GM19438 (cell line): ENCODE results near the gene HEPH.
"Not testable (repeated sequence)": the region's sequence is repeated elsewhere in the genome, so short reads cannot be mapped to it uniquely, and the experiment has no call there.

Source experiments
- ATAC-seq: cut with Tn5 transposase; IDR thresholded peaks from one replicate; pipeline ENCODE4 v1.9.1; 2021; ENCODE audit warnings: low read depth; ENCODE audit not compliant: unreplicated experiment

HEPH gene, protein sequence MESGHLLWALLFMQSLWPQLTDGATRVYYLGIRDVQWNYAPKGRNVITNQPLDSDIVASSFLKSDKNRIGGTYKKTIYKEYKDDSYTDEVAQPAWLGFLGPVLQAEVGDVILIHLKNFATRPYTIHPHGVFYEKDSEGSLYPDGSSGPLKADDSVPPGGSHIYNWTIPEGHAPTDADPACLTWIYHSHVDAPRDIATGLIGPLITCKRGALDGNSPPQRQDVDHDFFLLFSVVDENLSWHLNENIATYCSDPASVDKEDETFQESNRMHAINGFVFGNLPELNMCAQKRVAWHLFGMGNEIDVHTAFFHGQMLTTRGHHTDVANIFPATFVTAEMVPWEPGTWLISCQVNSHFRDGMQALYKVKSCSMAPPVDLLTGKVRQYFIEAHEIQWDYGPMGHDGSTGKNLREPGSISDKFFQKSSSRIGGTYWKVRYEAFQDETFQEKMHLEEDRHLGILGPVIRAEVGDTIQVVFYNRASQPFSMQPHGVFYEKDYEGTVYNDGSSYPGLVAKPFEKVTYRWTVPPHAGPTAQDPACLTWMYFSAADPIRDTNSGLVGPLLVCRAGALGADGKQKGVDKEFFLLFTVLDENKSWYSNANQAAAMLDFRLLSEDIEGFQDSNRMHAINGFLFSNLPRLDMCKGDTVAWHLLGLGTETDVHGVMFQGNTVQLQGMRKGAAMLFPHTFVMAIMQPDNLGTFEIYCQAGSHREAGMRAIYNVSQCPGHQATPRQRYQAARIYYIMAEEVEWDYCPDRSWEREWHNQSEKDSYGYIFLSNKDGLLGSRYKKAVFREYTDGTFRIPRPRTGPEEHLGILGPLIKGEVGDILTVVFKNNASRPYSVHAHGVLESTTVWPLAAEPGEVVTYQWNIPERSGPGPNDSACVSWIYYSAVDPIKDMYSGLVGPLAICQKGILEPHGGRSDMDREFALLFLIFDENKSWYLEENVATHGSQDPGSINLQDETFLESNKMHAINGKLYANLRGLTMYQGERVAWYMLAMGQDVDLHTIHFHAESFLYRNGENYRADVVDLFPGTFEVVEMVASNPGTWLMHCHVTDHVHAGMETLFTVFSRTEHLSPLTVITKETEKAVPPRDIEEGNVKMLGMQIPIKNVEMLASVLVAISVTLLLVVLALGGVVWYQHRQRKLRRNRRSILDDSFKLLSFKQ

DNA sequence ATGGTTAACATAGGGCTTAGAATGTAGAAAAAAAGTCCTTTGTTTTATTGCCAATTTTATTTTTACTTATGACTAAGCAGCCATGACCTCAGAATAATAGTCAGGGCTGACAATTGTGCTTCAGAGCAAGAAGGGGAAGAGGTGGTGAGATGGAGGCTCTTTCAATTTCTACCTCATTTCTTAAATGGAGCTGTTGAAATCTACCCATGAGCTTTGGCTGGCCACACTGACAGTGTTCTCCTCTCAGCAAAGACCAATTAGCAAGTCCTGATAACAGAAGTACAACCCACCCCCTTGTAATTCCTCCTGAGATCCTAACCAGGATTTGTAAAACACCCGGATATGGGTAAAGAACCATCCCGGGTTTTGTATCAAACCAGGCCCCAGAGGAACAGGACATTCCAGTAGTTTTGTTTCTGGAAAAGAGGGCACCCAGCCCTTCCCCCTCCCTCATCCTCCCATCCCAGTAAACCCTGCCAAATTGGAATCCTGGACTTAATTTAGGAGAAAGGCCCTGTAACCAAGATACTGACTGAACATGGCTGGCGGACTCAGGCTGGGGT is at the start of gene HEPH:
HEPH (plus strand) TSS at position 399 of the 563 bp plus-strand sequence. CDS start 6,324 bp downstream, outside the sequence.
- ATAC-seq = no peak

DNA sequence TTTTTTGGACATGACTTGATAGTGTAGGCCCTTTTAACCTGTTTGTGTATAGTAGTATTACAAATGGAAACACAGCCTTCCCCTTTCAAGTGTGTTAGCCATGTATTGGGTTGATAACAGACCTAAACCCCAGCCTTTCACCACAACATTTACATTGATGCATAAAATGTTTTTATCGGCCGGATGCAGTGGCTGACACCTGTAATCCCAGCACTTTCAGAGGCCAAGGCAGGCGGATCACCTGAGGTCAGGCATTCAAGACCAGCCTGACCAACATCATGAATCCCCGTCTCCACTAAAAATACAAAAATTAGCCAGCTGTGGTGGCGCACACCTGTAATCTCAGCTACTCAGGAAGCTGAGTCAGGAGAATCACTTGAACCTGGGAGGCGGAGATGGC is 45.3 kb upstream of the HEPH start:
- ATAC-seq = not testable (repeated sequence)

DNA sequence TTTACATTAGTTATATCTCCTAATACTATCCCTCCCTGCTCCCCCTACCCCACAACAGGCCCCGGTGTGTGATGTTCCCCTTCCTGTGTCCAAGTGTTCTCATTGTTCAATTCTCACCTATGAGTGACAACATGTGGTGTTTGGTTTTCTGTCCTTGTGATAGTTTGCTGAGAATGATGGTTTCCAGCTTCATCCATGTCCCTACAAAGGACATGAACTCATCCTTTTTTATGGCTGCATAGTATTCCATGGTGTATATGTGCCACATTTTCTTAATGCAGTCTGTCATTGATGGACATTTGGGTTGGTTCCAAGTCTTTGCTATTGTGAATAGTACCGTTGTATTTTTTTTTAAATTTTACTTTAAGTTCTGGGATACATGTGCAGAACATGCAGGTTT is 42.7 kb upstream of the HEPH start:
- not testable (repeated sequence) for ATAC-seq

DNA sequence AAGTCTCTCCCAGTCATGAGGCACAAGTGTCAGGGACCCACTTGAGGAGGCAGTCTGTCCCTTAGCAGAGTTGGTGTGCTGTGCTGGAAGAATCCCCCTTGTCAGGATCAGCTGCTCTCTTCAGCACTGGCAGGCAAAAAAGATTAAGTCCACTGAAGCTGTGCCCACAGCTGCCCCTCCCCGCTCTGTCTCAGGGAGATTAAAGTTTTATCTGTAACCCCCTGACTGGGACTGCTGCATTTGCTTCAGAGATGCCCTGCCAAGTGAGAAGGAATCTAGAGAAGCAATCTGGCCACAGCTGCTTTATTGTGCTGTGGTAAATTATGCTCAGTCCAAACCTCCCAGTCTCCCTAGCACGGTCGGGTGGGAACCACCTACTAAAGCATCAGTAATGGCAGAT is 37.4 kb upstream of the HEPH start:
- ATAC-seq = no peak

DNA sequence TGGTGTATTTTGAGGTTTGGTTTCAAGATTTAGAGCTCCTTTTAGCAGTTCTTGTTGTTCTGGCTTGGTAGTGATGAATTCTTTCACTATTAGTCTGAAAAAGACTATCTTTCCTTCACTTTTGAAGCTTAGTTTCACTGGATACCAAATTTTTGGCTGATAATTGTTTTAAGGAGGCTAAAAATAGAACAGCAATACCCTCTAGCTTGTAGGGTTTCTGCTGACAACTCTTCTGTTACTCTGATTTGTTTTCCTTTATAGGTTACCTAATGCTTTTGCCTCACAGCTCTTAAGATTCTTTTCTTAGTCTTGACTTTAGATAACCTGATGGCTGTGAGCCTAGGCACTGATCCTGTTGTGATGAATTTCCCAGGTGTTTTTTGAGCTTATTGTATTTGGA is 33.6 kb upstream of the HEPH start:
- peak; percentile 64 for ATAC-seq

DNA sequence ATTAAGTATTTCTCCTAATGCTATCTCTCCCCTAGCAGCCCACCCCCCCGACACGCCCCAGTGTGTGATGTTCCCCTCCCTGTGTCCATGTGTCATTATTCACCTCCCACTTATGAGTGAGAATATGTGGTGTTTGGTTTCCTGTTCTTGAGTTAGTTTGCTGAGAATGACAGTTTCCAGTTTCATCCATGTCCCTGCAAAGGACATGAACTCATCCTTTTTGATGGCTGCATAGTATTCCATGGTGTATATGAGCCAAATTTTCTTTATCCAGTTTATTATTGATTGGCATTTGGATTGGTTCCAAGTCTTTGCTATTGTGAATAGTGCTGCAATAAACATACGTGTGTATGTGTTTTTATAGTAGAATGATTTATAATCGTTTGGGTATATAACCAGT is 28.8 kb upstream of the HEPH start:
- not testable (repeated sequence) for ATAC-seq

DNA sequence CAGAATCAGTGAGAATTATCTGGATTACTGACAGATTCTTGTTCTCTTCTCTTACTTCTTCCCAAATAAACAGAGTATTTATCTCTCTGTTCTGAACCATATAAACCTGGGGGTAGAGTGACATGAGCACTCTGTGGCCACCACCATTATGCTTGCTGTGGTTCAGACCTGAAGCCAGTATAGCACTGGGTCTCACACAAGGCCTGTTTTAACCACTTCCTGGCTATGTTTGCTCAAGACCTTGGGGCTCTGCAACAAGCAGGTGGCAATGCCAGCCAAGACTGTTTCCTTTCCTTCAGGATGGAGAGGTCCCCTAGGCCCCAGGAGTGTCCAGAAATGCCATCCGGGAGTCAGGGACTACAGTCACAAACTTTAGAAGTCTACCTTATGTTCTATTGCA is 21.7 kb upstream of the HEPH start:
- no peak for ATAC-seq

DNA sequence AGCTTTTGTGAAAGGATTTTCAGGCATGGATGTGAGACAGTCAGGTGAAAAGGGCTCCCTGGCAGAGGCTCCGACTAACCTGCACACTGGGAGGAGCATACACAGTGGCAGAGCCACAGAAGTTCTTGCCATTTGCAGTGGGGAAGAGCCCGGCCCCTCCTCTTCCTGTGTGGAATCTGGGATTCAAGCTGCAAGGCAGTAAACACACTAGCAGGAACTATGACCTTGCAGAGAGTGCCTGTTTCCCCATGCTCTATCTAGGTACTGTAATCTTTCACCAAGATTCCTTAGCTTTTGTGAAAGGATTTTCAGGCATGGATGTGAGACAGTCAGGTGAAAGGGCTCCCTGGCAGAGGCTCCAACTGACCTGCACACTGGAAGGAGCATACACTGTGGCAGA is 19.8 kb upstream of the HEPH start:
- no peak for ATAC-seq

DNA sequence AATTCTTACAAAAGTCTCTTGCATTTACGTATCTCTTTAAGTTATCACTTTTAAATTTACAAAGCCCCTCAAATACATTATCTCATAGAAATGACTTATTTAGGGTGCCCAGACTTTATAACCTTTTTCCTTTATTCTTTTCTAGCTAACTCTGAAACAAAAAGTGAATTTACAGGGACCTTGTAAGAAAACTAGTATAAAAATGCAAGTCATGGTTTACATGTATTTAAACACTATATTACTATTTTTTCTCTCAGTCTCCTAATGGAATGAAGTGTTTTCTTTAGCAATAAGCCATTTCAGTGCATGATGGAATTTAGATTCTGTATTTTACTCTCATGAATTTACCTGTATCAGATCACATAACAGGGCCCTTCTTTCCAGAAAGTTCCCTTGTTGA is 14.5 kb upstream of the HEPH start:
- ATAC-seq = no peak

DNA sequence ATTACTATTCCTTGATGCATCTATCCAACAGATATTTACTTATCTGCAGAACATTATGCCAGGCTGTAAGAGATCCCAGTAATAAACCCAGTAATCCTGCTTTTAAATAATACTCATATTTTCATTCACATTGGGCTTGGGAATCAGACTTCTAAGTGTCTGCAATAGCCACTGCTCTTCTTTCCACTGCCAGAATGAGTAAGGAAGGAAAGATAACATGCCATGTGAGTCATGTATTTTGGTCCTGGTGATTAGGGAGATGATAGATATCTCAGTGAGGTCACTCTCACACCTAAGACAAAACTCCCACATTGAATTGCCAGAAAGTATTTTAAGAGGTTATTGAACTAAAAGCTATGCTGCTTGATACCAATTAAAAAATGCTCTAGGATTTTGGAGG is 13.9 kb upstream of the HEPH start:
- ATAC-seq = no peak

DNA sequence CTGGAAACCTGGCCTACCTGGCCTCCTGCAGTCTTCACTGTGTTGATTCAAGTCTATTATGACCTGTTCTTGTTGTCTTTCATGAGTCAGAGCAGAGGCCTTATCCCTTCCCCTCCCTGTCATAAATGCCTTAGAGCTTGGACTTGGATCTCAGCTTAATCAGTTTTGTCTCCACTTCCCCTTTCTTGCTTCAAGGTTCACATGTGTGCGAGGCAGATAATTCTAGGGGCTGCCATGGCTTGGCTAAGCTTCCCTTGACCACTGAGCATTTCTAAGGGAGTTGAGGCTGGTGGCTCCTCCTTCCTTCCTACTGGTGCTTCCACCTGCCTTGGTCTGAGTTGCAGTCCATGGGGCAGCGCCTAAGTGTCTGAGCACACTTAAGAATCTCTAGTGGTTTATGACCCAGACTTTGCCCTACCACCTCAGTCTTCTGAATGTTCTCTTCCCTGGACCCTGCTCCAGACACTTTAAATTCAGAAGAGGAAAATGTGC is 1.7 kb upstream of the HEPH start:
- no peak for ATAC-seq

DNA sequence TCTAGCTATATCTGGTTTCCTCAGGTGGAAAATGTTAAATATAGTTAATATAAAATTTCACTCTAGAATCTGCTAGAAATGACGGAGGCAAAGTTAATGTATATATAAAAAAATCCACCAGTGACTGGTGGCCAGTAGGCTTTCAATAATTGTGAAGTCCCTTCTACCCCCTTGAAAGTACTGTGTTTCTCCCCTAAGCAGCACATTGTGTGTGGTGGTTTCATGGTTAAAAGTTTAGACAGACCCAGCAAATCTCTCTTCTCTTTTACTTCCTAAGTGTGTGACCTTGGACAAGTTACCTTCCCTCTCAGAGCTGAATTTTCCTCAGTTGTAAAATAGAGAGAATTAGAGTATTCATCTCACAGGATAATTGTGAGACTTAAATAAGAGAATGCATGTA is 600 bp upstream of the HEPH start:
- no peak for ATAC-seq

DNA sequence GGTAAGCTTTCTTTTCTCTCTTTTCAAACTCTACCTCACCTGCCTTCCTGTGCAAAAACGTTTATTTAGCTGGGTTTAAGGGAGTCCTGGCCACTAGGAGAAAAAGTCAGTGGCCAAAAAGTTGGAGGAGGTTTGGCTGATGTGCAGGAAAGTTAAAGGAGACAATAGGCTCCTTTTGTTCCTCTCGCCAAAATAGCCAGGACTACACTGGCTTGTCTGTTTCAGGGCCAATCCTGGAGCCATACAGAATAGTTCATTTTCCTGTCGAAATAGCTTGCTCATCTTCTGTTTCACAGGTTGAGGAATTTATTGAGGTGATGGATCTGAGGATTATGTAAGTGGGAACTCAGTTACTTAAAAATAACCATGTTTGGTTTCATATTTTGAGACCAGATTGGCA is 423 bp downstream of the HEPH start:
- ATAC-seq = no peak

DNA sequence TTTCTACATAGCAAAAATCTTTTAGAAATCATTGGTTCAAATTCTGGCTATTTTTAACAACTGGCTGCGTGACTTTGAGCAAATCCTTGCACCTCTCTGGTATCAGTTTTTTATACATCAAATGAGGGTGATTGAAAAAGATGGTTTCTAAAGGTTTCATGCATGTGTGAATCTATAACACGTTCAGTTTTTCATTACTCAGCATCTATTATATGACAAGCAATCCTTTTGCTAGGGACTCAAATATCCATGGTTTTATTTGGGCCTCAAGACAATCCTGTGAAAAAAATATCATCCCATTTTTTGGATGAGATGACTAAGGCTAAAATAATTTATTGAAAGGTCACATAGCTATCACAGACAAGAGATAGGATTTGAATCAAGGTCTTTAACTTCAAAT is 884 bp downstream of the HEPH start:
- no peak for ATAC-seq

DNA sequence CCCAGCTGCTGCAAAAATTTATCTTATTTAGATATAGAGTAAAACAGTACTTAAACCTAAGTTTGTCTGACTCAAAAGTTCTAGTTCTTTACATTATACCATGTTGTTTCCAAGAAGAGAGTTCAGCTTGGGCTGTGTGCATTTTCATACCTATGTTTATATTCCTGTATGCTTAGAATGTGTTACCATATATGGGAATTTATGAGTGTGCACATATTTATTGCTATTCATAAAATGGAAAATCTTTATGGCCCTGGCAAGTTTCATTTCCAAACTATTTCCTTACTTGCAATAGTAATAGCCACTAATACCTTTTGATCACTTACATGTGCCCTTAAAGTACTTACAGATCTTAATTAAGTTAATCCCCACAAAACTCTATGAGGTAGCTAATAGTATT is 2.6 kb downstream of the HEPH start:
- ATAC-seq = no peak

DNA sequence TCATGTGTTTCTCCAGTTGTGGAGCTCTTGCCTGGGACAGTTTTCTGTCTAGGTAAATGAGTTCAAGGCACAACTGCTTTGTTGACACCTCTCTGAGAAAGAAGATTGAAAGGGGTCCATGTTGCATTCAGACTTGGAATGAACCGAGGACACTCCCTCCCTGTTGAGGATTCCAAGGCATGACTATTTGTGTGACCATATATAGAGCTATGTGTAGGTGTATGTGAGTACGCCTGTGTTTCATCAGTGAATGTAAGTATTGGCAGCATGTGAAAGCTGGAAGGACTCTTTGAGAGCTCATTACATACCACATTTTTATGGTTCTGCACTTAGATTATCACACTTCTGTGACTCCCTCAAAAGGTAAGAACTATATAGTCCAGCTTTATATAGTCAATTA is 3.4 kb downstream of the HEPH start:
- no peak for ATAC-seq

DNA sequence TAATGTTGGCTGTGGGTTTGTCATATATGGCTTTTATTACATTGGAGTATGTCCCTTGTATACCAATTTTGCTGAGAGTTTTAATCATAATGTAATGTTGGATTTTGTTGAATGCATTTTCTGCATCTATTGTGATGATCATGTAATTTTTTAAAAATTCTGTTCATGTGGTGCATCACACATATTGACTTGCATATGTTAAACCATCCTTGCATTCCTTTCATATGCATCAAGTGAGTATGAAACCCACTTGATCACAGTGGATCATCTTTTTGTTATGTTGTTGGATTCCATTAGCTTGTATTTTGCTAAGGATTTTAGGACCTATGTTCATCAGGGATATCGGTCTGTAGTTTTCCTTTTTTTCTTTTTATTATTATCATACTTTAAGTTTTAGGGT is 12.1 kb downstream of the HEPH start:
- no peak for ATAC-seq

DNA sequence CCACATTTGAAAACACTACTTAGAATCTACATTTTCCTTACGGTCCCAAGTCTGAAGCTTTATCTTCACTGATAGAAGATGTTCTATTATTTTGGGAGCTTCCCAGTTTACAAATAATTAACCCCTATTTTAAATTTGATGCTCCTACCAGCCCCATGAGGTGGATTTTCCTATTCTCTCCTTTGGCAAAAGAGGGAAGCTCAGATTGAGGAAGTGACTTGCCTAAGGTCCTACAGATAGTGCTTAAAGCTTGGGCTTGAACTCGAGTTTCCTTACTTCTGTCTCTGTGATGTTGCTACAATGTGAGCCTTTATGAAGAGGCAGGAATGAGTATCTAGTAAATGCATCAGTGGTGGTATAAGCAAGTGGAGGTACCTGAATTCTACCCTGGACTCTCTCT is 27.5 kb downstream of the HEPH start:
- ATAC-seq = no peak

DNA sequence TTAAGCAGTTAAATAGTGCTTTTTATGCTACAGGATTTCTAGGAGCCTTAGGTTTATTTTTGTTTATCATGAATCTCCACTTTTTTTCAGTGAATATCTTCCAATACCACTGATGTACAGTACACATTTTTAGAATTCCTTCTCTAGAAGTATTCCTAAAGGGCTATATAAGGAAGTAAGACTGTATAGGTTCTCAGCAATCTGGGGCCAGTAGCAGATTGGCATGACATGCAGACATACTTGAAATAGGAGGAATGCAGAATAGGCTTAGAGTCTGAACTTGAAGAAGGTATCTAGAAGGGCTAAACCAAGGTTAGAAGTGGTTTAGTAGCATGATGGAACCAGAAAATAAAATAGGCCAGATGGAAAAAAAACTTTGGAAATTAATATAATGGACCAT is 29.8 kb downstream of the HEPH start:
- no peak for ATAC-seq

DNA sequence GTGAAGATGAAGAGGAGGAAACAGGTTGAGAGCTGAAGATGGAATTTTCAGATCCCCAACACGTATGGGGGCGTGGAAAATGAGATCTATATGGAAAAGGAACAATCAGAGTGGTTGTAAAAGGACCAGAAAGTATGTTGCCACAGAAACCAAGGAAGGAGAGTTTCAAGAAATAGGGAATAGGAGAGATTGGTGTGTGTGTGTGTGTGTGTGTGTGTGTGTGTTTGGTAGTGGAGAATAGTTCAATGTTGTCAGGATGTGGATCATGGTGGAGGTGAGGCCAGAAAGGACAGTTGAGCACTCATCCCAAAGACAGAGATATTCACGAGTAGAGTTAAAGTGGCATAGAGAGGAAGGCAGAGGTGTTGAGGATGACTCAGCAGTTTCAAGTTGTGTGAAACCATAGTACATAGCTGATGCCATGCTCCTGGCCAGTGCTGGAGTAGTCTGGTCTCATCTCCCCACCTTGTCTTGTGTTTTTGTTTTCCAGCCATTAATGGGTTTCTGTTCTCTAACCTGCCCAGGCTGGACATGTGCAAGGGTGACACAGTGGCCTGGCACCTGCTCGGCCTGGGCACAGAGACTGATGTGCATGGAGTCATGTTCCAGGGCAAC is 36.1 kb downstream of the HEPH start:
- ATAC-seq = no peak
